ENCODE results near the gene FFAR1.

DNA sequence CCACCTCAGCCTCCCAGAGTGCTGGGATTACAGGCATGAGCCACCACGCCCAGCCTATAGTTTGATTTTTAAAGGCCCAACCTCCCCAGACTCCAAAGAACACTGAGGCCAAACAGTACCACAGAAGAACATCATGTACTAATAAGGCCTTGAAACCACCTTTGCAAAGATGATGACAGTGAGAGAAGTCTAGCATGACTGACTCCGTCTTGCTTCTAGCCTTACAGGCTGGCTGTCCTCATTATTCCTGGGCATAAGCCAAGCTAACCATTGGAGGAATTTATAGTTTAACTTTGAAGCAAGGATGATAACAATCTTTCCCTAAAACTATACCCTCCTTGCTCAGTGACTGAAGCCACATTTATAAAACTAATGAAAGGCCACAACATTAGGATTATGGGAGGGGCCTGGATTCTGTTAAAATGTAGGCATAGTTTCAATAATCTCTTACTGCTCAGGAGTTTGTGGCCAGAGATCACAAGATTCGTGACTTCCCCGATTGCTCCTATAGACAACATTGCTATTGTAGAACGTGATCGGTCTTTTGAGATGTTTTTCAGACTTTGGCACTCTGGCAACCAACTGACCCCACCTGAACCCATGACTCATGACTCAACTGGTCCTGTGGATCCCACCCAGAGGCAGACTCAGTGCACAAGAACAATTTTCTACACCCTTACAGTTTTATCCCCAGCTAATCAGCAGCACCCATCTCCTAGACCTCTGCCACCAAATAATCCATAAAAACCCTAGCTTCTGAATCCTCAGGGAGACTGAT, 40.8 kb downstream of the FFAR1 start:
- TF ChIP-seq, protein P1, sequence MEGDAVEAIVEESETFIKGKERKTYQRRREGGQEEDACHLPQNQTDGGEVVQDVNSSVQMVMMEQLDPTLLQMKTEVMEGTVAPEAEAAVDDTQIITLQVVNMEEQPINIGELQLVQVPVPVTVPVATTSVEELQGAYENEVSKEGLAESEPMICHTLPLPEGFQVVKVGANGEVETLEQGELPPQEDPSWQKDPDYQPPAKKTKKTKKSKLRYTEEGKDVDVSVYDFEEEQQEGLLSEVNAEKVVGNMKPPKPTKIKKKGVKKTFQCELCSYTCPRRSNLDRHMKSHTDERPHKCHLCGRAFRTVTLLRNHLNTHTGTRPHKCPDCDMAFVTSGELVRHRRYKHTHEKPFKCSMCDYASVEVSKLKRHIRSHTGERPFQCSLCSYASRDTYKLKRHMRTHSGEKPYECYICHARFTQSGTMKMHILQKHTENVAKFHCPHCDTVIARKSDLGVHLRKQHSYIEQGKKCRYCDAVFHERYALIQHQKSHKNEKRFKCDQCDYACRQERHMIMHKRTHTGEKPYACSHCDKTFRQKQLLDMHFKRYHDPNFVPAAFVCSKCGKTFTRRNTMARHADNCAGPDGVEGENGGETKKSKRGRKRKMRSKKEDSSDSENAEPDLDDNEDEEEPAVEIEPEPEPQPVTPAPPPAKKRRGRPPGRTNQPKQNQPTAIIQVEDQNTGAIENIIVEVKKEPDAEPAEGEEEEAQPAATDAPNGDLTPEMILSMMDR (IDR thresholded peaks at IDR 0.05; ENCODE audit: poor library complexity), result no peak
- TF ChIP-seq EZH2phosphoT487 (IDR thresholded peaks at IDR 0.05; ENCODE audit: low read depth, severe bottlenecking, unreplicated experiment) (no peak), EZH2 (IDR thresholded peaks at IDR 0.05; ENCODE audit: borderline replicate concordance) (no peak)

Measured in hepatocyte (in vitro differentiated cells).